Measurements from ENCODE around the gene CISD1. TPM values are rescaled to one million over a fixed set of nuclear protein-coding genes. Genes with fewer than 3 reads are reported as not detected.

The CISD1 gene
- total and polyA plus RNA-seq, 11 donors = 73.9 to 179 (median 153) TPM

DNA sequence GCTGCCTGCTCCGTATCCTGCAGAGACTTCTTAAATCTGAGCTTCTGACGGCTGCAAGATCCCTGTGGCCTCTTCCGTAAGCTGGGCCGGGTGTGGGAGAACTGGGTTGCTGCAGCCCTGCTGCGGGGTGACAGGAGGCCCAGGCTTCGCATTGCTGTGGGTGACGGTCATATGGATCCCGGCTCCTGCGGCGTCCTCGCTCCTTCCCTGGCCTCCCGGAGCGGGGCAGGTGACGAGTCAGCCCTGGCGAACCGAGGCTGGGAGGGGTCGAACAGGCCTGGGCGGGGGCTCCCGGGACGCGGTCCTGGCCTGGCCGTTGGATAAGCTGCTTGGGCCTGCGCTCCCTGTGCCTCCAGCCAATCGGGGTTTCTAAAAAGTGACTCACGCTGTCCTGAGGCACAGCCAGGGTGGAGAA lies 58.0 kb downstream of the CISD1 start:
- 15 to 44% (median 17%) methylated on average over 6 to 25 of the region's 25 CpGs for WGBS, 4 donors
- H3K4me1 ChIP-seq = peaks cover 0 to 12% (median 0%) of the 10 kb centered on the region in 12 donors
- DNase-seq (peak; percentile 41 to 80 (median 57)), ATAC-seq (peak; percentile 57 to 96 (median 86))
- no peaks in the 10 kb centered on the region for H3K27me3 ChIP-seq
- H3K36me3 ChIP-seq = no peaks in the 10 kb centered on the region
- TF ChIP-seq, protein P1, sequence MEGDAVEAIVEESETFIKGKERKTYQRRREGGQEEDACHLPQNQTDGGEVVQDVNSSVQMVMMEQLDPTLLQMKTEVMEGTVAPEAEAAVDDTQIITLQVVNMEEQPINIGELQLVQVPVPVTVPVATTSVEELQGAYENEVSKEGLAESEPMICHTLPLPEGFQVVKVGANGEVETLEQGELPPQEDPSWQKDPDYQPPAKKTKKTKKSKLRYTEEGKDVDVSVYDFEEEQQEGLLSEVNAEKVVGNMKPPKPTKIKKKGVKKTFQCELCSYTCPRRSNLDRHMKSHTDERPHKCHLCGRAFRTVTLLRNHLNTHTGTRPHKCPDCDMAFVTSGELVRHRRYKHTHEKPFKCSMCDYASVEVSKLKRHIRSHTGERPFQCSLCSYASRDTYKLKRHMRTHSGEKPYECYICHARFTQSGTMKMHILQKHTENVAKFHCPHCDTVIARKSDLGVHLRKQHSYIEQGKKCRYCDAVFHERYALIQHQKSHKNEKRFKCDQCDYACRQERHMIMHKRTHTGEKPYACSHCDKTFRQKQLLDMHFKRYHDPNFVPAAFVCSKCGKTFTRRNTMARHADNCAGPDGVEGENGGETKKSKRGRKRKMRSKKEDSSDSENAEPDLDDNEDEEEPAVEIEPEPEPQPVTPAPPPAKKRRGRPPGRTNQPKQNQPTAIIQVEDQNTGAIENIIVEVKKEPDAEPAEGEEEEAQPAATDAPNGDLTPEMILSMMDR (IDR thresholded peaks at IDR 0.05) = no peak
- TF ChIP-seq POLR2A (IDR thresholded peaks at IDR 0.05) = no peak
- peak overlapping the region in 9 of 12 donors; percentile 8 to 57 (median 39) for H3K4me3 ChIP-seq
- H3K9me3 ChIP-seq = no peaks in the 10 kb centered on the region
- intact Hi-C loops (cut with DNase I) = no loop called here
- H3K27ac ChIP-seq = peak overlapping the region in 2 of 12 donors; percentile 12 to 38

DNA sequence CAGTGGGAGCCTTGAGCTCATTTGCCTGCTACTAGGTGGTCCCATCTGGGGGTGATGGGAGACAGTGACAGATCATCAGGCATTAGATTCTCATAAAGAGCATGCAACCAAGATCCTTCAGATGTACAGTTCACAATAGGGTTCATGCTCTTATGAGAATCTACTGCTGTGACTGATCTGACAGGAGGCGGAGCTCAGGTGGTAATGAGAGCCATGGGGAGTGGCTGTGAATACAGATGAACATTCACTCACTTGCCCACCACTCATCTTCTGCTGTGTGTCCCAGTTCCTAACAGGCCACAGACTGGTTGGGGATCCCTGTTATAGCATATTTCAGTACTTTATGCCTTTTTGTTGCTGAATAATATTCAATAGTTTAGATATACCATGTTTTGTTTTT lies 59.3 kb downstream of the CISD1 start:
- Histone ChIP-seq H3K36me3 (no peaks in the 10 kb centered on the region), H3K27ac (no peak overlapping the region), H3K4me3 (no peak overlapping the region), H3K9me3 (no peaks in the 10 kb centered on the region), H3K27me3 (no peaks in the 10 kb centered on the region), H3K4me1 (peaks cover 0 to 3% (median 0%) of the 10 kb centered on the region in 12 donors)
- ATAC-seq (no peak), DNase-seq (no peak)
- TF ChIP-seq, protein P1 (IDR thresholded peaks at IDR 0.05) = no peak
- TF ChIP-seq POLR2A (IDR thresholded peaks at IDR 0.05) = no peak
- intact Hi-C loops (cut with DNase I) = no loop called here
- WGBS, 4 donors = 92 to 100% (median 95%) methylated on average over 1 of the region's 1 CpG

DNA sequence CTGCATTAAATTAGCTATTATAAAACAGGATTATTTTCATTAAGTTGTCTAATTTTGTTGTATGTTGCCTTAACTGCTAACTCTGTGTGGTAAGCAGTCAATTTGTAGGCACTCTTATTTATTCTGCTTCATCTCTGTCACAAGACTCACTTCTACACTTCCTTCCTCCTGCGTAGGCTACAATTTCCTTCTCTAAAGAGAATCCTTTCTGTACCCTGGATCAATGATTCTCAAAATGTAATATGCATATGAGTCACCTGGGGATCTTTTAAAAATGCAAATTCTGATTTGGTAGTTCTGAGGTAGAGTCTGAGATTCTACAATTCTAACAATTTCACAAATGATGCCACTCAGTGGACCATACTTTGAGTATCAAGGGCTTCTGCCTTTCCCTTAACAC lies 61.5 kb downstream of the CISD1 start:
- no peak for ATAC-seq
- TF ChIP-seq, protein P1 (IDR thresholded peaks at IDR 0.05) = no peak
- TF ChIP-seq POLR2A (IDR thresholded peaks at IDR 0.05) = no peak
- peak overlapping the region in 1 of 12 donors; percentile 22 for H3K27ac ChIP-seq
- intact Hi-C loops (cut with DNase I) = loop anchor here in 3 of 10 donors (5.0 to 10.0 kb wide), 3 partner anchors 54 to 63 kb away; partner anchors contain the start of genes TFAM (in 2 of the 3), CISD1 (in 1 of the 3) and IPMK (in 1 of the 3)
- no peaks in the 10 kb centered on the region for H3K9me3 ChIP-seq
- 69 to 83% (median 75%) methylated on average over 1 of the region's 1 CpG for WGBS, 4 donors
- no peak for DNase-seq
- no peaks in the 10 kb centered on the region for H3K27me3 ChIP-seq
- H3K36me3 ChIP-seq = no peaks in the 10 kb centered on the region
- no peak overlapping the region for H3K4me3 ChIP-seq
- H3K4me1 ChIP-seq = peaks cover 0 to 6% (median 4%) of the 10 kb centered on the region in 12 donors

GRCh38 chr10:58331646-58332045 lies 62.7 kb downstream of the CISD1 start:
- no peak for DNase-seq
- intact Hi-C loops (cut with DNase I) = loop anchor here in 3 of 10 donors (5.0 to 10.0 kb wide), 3 partner anchors 53 to 64 kb away; partner anchors contain the start of genes TFAM (in 2 of the 3), CISD1 (in 1 of the 3) and IPMK (in 1 of the 3)
- peaks cover 0 to 17% (median 6%) of the 10 kb centered on the region in 12 donors for H3K4me1 ChIP-seq
- H3K4me3 ChIP-seq = no peak overlapping the region
- H3K36me3 ChIP-seq = no peaks in the 10 kb centered on the region
- no peak for ATAC-seq
- H3K27ac ChIP-seq = no peak overlapping the region
- H3K27me3 ChIP-seq = no peaks in the 10 kb centered on the region
- WGBS, 4 donors = 81 to 87% (median 84%) methylated on average over 2 of the region's 2 CpGs
- TF ChIP-seq POLR2A (IDR thresholded peaks at IDR 0.05) = no peak
- TF ChIP-seq, protein P1 (IDR thresholded peaks at IDR 0.05) = no peak
- H3K9me3 ChIP-seq = no peaks in the 10 kb centered on the region
